HG02759 (cell line): ENCODE data around the gene TRIP12.
"Not testable (repeated sequence)": the region's sequence is repeated elsewhere in the genome, so short reads cannot be mapped to it uniquely, and the experiment has no call there.

Experiments
- ATAC-seq: cut with Tn5 transposase; IDR thresholded peaks from one replicate; pipeline ENCODE4 v1.9.1; 2021; ENCODE audit warnings: mild to moderate bottlenecking, moderate library complexity; ENCODE audit not compliant: unreplicated experiment

TRIP12 gene

DNA sequence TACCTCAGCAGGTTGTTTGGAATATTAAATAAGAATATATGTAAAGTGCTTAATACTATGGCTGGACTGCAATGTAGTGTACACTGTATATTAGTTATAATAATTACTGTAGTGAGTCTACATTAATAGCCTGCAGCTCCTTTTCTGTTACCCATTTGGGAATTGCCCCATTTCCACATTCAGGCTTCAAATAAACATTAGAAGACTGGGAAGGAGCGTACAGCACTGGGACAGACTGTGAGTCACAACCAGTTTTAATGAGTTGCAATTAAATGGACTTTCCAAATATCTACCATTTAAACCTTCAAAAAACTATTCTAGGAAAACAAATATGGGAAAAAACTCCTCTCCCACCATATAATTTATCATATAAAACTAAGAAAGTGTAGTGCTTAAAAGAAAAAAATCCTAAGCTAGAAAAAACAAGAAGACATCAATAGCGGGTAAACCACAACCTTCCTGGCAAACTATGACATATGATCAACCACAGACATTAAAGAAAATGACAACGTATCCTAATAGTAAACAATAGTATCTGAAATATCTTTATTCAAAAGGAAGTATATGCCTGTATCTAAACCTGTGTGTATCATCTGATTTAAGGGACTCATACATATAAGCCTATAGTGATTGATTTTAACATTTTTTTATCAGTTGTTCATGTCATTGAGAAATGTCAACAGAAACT is 86.1 kb downstream of the TRIP12 start:
- ATAC-seq = no peak

- not testable (repeated sequence) for ATAC-seq
Observed at GRCh38 chr2:229834368-229834767, 87.4 kb downstream of the TRIP12 start.

DNA sequence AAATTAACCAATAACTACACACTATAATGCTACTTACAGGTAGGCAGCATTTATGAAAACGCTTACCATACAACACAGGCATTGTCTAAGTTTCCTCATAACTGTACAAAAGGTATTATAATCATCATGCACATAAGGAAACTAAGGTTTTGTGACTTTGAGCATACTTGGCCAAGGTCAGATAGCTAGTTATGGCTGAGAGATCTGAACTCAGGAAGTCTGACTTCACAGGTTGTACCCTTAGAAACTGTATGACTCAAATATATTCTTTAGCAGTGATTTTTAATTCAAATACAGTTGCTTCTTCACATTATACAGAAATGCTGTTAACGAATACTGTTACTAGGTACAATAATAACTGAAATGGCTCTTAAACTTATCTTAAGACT is 89.3 kb downstream of the TRIP12 start:
- ATAC-seq = peak; percentile 74

- no peak for ATAC-seq
Observed at GRCh38 chr2:229831805-229832509, 89.9 kb downstream of the TRIP12 start.

- no peak for ATAC-seq
Observed at GRCh38 chr2:229825476-229825875, 96.3 kb downstream of the TRIP12 start.

DNA sequence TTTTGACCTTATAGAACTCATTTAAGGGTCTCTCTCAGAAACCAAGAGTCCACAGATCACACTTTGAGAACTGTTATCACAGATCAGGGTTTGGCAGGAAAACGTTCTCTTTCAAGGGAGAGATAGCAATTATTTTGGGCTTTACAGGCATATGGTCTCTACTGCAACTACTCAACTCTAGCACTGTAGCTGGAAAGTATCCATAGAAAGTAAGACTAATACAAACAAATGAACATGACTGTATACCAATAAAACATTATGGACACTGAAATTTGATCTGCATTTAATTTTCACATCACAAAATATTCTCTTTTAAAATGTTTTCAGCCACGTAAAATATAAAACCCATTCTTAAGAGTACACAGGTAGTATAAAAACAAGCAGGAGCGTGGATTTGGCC is 100.5 kb downstream of the TRIP12 start:
- ATAC-seq = no peak

GRCh38 chr2:229818230-229818629 is 103.6 kb downstream of the TRIP12 start:
- ATAC-seq = no peak

- ATAC-seq = no peak
Observed at GRCh38 chr2:229815858-229816257, 106.0 kb downstream of the TRIP12 start.

GRCh38 chr2:229815342-229815741 is 106.5 kb downstream of the TRIP12 start:
- ATAC-seq = no peak

DNA sequence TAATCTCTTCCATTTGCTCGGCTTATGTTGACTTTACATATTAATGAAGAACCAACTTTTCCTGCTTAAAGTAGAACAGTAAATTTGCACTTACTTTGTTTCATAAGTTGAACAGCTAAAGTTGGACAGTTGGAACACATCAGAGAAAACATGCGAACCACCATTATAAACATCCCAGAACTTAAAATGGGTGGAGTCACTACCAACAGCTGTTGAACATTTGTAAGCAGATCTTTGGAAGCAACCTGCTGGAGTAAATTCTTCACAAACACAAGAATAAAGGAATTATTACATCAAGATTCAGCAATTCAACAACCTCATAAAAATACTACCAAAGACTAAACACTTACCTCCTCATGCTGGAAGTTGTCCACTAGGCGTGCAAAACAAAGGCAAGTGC is 111.0 kb downstream of the TRIP12 start:
- ATAC-seq = no peak

- ATAC-seq = no peak
Observed at GRCh38 chr2:229805559-229805958, 116.2 kb downstream of the TRIP12 start.

DNA sequence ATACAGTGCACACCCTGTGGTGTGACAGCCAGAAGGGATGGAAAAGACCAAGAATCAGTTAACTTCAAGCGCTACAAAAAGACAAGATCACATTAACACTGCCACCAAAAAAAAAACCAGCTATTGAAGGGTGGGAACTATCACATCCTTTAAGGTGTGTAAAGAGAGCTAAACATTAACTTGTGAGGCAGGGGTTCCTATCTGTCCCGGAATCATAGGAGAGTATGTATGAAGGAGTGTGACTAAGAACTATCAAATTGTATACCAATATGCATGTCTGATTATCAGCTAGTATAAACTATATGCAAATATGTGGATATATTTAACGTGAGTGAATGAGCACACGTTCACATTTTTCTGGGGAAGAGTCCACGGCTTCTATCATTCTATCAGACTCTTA is 119.0 kb downstream of the TRIP12 start:
- ATAC-seq = no peak

- ATAC-seq = no peak
Observed at GRCh38 chr2:229800997-229801754, 120.6 kb downstream of the TRIP12 start.

- ATAC-seq = no peak
Observed at GRCh38 chr2:229798446-229799155, 123.2 kb downstream of the TRIP12 start.

DNA sequence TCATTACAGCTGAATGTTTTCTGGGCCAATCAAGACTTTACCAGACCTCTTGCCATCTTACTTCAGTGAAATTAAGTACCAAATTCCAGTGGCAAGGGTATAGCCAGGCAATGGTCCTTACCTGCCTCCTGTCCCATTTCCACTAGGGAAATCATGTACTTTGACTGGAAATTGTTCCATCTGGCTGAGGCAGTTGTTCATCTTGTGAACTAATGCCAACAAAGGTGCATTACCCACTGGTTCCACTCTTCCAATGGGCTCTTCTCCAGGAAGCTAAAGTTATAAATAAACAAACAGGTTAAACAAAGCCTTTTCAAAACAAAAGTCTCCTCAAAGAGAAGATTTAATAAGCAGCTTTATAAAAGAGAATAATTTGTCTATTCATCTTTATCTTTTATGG is 126.8 kb downstream of the TRIP12 start:
- ATAC-seq = no peak

- no peak for ATAC-seq
Observed at GRCh38 chr2:229794636-229795035, 127.2 kb downstream of the TRIP12 start.

DNA sequence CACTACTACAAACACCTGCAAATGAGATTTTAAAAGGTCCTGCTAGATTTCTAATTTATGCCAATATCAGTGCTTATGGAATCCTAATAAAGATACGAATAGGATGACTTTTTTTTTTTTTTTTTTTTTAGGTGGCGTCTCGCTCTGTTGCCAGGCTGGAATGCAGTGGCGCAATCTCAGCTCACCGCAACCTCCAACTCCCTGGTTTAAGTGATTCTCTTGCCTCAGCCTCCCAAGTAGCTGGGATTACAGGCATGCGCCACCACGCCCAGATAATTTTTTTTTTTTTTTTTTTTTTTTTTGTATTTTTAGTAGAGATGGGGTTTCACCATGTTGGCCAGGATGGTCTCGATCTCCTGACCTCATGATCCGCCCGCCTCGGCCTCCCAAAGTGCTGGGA is 135.5 kb downstream of the TRIP12 start:
- ATAC-seq = not testable (repeated sequence)

- ATAC-seq = no peak
Observed at GRCh38 chr2:229784791-229785190, 137.0 kb downstream of the TRIP12 start.

DNA sequence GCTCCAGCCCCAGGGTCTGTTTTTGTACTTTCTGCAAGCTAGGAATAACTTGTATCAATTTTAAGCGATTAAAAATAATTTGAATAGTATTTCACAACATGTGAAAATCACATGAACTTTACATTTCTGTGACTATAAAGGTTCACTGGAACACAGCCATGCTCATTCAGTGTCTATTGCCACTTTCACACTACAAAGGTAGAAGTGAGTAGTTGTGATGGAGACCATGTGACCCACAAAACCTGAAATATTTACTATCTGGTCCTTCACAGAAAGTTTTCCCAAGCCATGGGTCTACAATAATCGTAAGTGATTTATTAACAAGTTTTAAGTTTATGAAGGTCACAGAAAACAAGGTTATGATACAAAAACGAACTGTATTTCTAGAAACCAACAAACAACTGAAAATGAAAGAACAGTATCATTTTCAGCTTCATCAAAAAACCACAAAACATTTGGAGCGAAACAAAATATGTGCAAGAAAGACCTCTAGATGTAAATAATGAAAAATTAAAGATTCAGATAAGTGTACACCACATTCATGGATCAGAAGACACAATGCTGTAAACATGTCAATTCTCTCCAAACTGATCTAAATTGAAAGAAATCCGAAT is 138.6 kb downstream of the TRIP12 start:
- ATAC-seq = peak; percentile 60

DNA sequence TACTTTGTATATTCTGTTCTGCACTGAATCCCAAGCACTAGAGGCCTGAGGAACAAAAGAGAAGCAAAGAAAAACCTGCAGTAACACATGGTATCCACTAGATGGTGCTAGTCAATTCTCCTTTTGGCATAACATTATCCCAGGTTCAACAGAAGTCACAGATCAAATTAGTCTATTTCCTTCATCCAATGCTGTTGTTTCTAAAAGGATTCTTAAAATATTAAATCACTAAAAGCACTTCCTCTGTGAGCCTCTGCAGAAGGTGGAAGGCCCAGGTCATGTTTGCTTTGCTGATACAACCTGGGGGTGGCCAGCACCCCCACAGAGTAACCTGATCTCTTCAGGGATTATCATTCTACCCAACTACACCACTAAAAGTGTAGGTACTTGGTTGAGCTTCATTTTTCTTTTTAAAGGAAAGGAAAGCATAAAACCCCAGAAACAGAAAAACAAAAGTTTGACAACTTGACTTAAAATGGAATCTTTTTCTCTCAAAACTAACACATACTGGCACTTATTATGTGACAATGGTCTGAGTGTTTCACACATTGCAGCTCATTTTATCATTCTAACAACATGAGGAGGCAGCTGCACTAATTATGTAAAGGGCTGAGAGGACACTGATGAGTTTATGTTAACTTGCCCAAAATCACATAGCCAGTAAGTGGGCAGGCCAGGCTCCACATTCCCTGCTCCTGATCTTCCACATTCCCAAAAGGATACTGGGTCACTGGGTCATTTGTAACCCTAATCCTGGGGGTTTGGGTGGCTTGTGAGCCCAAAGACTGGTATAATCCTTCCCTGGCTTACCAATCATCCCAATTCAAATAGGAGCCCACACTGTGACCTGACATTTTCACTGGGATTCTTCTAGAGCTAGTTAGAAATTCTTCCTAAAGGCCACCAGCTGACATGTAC is 140.7 kb downstream of the TRIP12 start:
- ATAC-seq = peak; percentile 55
